ENCODE measurements around the gene MELTF. TPM values are rescaled to one million over a fixed set of nuclear protein-coding genes. Genes with fewer than 3 reads are reported as not detected.

MELTF gene
- total and polyA plus RNA-seq, 2 donors from 2014 or later, result 6.1 to 8.7 TPM

GRCh38 chr3:197031315-197032285 is 2.0 kb upstream of the MELTF start:
- no peaks in the 10 kb centered on the region for H3K9me3 ChIP-seq (ENCODE audit: control insufficient read depth in 2 of 3, insufficient read depth in 1 of 3, low read length in 3 of 3)
- no peak overlapping the region for H3K27ac ChIP-seq (ENCODE audit: low read depth in 2 of 2, low read length in 2 of 2)
- peaks cover 0 to 6% (median 0%) of the 10 kb centered on the region in 3 donors for H3K4me1 ChIP-seq (ENCODE audit: control insufficient read depth in 2 of 3, insufficient read depth in 2 of 3, low read depth in 1 of 3, low read length in 3 of 3)
- intact Hi-C loops (cut with DNase I), result no loop called here
- no peak for TF ChIP-seq CTCF (IDR thresholded peaks at IDR 0.05; ENCODE audit: borderline replicate concordance, extremely low read depth, insufficient read depth)
- H3K4me3 ChIP-seq (ENCODE audit: low read length in 3 of 3), result no peak overlapping the region
- DNase-seq (no peak), FAIRE-seq (no peak)
- no peaks in the 10 kb centered on the region for H3K36me3 ChIP-seq (ENCODE audit: control insufficient read depth in 2 of 3, insufficient read depth in 3 of 3, low read length in 3 of 3)
- H3K9ac ChIP-seq (ENCODE audit: low read length in 3 of 3), result no peak overlapping the region
- peaks cover 4% of the 10 kb centered on the region for H3K27me3 ChIP-seq (ENCODE audit: control insufficient read depth, insufficient read depth, low read length)

GRCh38 chr3:197030379-197031314 is 1.0 kb upstream of the MELTF start:
- H3K9me3 ChIP-seq (ENCODE audit: control insufficient read depth in 2 of 3, insufficient read depth in 1 of 3, low read length in 3 of 3), result no peaks in the 10 kb centered on the region
- peaks cover 0 to 6% (median 0%) of the 10 kb centered on the region in 3 donors for H3K4me1 ChIP-seq (ENCODE audit: control insufficient read depth in 2 of 3, insufficient read depth in 2 of 3, low read depth in 1 of 3, low read length in 3 of 3)
- peaks cover 4% of the 10 kb centered on the region for H3K27me3 ChIP-seq (ENCODE audit: control insufficient read depth, insufficient read depth, low read length)
- no peak overlapping the region for H3K27ac ChIP-seq (ENCODE audit: low read depth in 2 of 2, low read length in 2 of 2)
- no peak for TF ChIP-seq CTCF (IDR thresholded peaks at IDR 0.05; ENCODE audit: borderline replicate concordance, extremely low read depth, insufficient read depth)
- no peak overlapping the region for H3K9ac ChIP-seq (ENCODE audit: low read length in 3 of 3)
- intact Hi-C loops (cut with DNase I), result no loop called here
- H3K4me3 ChIP-seq (ENCODE audit: low read length in 3 of 3), result no peak overlapping the region
- DNase-seq (no peak), FAIRE-seq (no peak)
- no peaks in the 10 kb centered on the region for H3K36me3 ChIP-seq (ENCODE audit: control insufficient read depth in 2 of 3, insufficient read depth in 3 of 3, low read length in 3 of 3)

- Histone ChIP-seq H3K9ac (ENCODE audit: low read length in 3 of 3) (no peak overlapping the region), H3K27me3 (ENCODE audit: control insufficient read depth, insufficient read depth, low read length) (no peaks in the 10 kb centered on the region), H3K27ac (ENCODE audit: low read depth in 2 of 2, low read length in 2 of 2) (no peak overlapping the region), H3K4me1 (ENCODE audit: control insufficient read depth in 2 of 3, insufficient read depth in 2 of 3, low read depth in 1 of 3, low read length in 3 of 3) (peaks cover 0 to 6% (median 0%) of the 10 kb centered on the region in 3 donors), H3K36me3 (ENCODE audit: control insufficient read depth in 2 of 3, insufficient read depth in 3 of 3, low read length in 3 of 3) (no peaks in the 10 kb centered on the region), H3K4me3 (ENCODE audit: low read length in 3 of 3) (peak overlapping the region in 1 of 3 donors; percentile 17), H3K9me3 (ENCODE audit: control insufficient read depth in 2 of 3, insufficient read depth in 1 of 3, low read length in 3 of 3) (no peaks in the 10 kb centered on the region)
- no peak for TF ChIP-seq CTCF (IDR thresholded peaks at IDR 0.05; ENCODE audit: borderline replicate concordance, extremely low read depth, insufficient read depth)
- intact Hi-C loops (cut with DNase I), result no loop called here
- peak in 2 of 5 donors; percentile 25 to 62 for DNase-seq
- no peak for FAIRE-seq
Observed at GRCh38 chr3:197028728-197029510, 698 bp downstream of the MELTF start.

All from kidney (tissue), 14 donors.